T follicular helper cell (primary cell): ENCODE data around the gene CCDC50.

Experiments used
- DNase-seq: peaks from one replicate; pipeline ENCODE4 v3.0.0-alpha.2; 2020; ENCODE audit warnings: low read depth
- total RNA-seq, 2 experiments: gene quantifications; one replicate each; lab custom pipeline; 2026; lab: John Stamatoyannopoulos, UW

CCDC50 gene
- total RNA-seq: 20.0 to 32.4 reads per million in 2 experiments

GRCh38 chr3:191328962-191329653, at the start of gene CCDC50:
TSS of gene CCDC50 (plus strand) at chr3:191329394. CDS start at chr3:191329675, 281 bp downstream.
- peak; percentile 21 for DNase-seq

GRCh38 chr3:191280111-191280510, 49.1 kb upstream of the CCDC50 start:
- DNase-seq: no peak

- DNase-seq: no peak
These were observed 48.3 kb upstream of the CCDC50 start for GRCh38 chr3:191280882-191281281.

- no peak for DNase-seq
These were observed 46.7 kb upstream of the CCDC50 start for GRCh38 chr3:191282251-191283185.

GRCh38 chr3:191283400-191283799, 45.8 kb upstream of the CCDC50 start:
- no peak for DNase-seq

GRCh38 chr3:191290311-191291025, 38.7 kb upstream of the CCDC50 start:
- no peak for DNase-seq

GRCh38 chr3:191292243-191293015, 36.8 kb upstream of the CCDC50 start:
- DNase-seq: no peak

- DNase-seq: no peak
These were observed 34.9 kb upstream of the CCDC50 start for GRCh38 chr3:191294291-191294690.

GRCh38 chr3:191296041-191296541, 33.1 kb upstream of the CCDC50 start:
- DNase-seq: no peak

- no peak for DNase-seq
These were observed 30.3 kb upstream of the CCDC50 start for GRCh38 chr3:191298846-191299245.

- no peak for DNase-seq
These were observed 28.8 kb upstream of the CCDC50 start for GRCh38 chr3:191300422-191300821.

- DNase-seq: no peak
These were observed 28.2 kb upstream of the CCDC50 start for GRCh38 chr3:191301017-191301416.

GRCh38 chr3:191301782-191302411, 27.3 kb upstream of the CCDC50 start:
- DNase-seq: no peak

GRCh38 chr3:191302451-191302850, 26.7 kb upstream of the CCDC50 start:
- no peak for DNase-seq

GRCh38 chr3:191303596-191303995, 25.6 kb upstream of the CCDC50 start:
- no peak for DNase-seq

- no peak for DNase-seq
These were observed 22.8 kb upstream of the CCDC50 start for GRCh38 chr3:191306428-191306827.

- no peak for DNase-seq
These were observed 21.9 kb upstream of the CCDC50 start for GRCh38 chr3:191307341-191307740.

- DNase-seq: no peak
These were observed 15.9 kb upstream of the CCDC50 start for GRCh38 chr3:191313296-191313695.

- no peak for DNase-seq
These were observed 15.0 kb upstream of the CCDC50 start for GRCh38 chr3:191314109-191314728.

- no peak for DNase-seq
These were observed 12.2 kb upstream of the CCDC50 start for GRCh38 chr3:191316876-191317603.
